Large intestine (tissue), 3 donors: ENCODE measurements around the gene LPP. TPM values are rescaled to one million over a fixed set of nuclear protein-coding genes. Genes with fewer than 3 reads are reported as not detected.

Experiments used
- DNase-seq, 2 donors: peaks; one replicate each; pipeline versions ENCODE4 v3.0.0 to v3.0.0-alpha.2; 2013
- H3K27ac ChIP-seq: one replicate; pipeline ENCODE4 v1.5.1; 2013; ENCODE audit warnings: low read length
- H3K27me3 ChIP-seq: 2 replicates; pipeline ENCODE4 v1.6.1; 2013; ENCODE audit warnings: low read length; ENCODE audit not compliant: control insufficient read depth, insufficient read depth
- H3K36me3 ChIP-seq: 2 replicates; pipeline ENCODE4 v1.6.1; 2013; ENCODE audit warnings: low read length; ENCODE audit not compliant: control insufficient read depth, insufficient read depth
- H3K4me1 ChIP-seq: one replicate; pipeline ENCODE4 v1.6.1; 2013; ENCODE audit warnings: low read length; ENCODE audit not compliant: control insufficient read depth, insufficient read depth
- H3K4me3 ChIP-seq: one replicate; pipeline ENCODE4 v1.5.1; 2013; ENCODE audit warnings: low read length
- H3K9me3 ChIP-seq: one replicate; pipeline ENCODE4 v1.6.1; 2013; ENCODE audit warnings: mild to moderate bottlenecking, low read depth, low read length, moderate library complexity; ENCODE audit not compliant: control insufficient read depth
- WGBS: methylation state at CpG from one replicate; pipeline ENCODE4 v1.1.5; 2013; ENCODE audit warnings: low lambda C conversion rate; ENCODE audit not compliant: insufficient coverage; 5-methylcytosine and 5-hydroxymethylcytosine counted together
- polyA plus RNA-seq: library from polyadenylated mRNA; unstranded; fragments of 120-200 nt; gene quantifications from one replicate; pipeline ENCODE4 v1.2.1, GENCODE V29; 2013

LPP gene
- polyA plus RNA-seq, 1 donor = 41.2 TPM

DNA sequence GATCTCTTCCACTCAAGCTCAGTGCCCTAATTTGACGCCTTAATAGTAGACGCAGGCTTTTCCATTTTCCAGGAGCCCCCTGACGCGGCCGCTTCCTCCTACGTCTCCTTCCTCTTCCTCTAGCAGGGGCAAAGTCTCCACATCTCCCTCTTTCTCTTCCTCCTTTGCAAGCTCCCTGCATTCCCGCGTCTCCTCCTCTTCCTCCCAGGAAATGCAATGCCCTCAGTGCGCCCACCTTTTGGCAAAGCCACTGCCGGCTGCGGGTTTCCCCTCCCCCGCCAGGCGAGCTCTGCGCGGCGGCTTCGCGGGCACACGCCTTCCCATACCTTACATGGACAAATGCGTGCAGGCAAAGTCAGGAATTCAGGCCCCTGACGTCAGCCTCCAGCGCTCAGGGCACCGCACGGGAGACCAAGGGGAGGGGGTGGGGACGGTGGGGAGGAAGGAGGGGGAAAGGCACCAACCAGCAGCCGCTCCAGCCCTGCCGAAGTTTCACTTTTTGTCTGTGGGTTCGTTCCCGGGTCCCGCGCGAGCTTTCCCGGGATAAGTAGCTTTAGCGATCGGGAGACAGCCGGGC lies 432 bp upstream of the LPP start:
- peak overlapping the region; percentile 98 for H3K27ac ChIP-seq
- no peaks in the 10 kb centered on the region for H3K27me3 ChIP-seq
- peaks cover 51% of the 10 kb centered on the region for H3K4me1 ChIP-seq
- peak; percentile 87 to 92 for DNase-seq
- peak overlapping the region; percentile 60 for H3K4me3 ChIP-seq
- no peaks in the 10 kb centered on the region for H3K36me3 ChIP-seq
- no CpG with 5 or more reads among the region's 36 CpGs for WGBS
- no peaks in the 10 kb centered on the region for H3K9me3 ChIP-seq

DNA sequence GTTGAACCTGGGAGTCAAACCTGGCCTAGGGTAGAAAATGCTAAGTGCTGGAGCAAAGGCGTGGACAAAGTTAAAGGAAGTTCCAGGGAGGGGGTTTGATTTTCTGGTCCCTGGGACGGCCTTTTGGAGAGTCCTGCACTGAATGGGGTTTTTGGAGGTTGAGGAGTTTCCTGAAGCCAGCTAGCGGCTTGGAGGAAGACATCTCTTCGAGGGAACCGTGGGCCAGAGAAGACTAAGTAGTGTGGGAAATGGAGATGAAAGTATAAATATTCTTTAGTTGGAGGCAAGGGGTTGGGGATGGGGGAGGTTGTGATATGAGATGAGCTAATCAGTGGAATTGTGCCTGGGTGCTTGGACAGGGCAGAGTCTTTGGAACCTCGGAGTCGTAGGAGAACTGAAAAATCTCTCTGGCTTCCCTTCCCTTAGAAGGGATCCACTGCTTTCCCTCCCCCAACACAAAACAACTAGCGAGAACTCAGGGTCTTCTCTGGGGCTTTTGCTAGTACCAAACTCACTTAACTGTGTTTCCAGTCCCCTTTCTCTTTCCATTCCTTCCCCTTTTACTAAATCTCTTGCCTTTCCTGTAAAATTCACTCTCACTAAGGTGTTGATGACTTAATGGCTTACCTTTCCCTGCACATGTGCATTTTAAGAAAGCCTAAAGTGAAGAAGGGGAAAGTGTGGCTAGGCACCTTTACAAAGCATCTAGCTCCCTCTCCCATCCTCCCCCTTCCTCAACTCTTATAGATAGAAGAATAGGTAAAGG lies 1.0 kb downstream of the LPP start:
- peak overlapping the region; percentile 60 for H3K4me3 ChIP-seq
- H3K27ac ChIP-seq = peak overlapping the region; percentile 96
- no peaks in the 10 kb centered on the region for H3K9me3 ChIP-seq
- no peak for DNase-seq
- no peaks in the 10 kb centered on the region for H3K27me3 ChIP-seq
- peaks cover 63% of the 10 kb centered on the region for H3K4me1 ChIP-seq
- H3K36me3 ChIP-seq = no peaks in the 10 kb centered on the region
- WGBS = no CpG with 5 or more reads among the region's 8 CpGs

DNA sequence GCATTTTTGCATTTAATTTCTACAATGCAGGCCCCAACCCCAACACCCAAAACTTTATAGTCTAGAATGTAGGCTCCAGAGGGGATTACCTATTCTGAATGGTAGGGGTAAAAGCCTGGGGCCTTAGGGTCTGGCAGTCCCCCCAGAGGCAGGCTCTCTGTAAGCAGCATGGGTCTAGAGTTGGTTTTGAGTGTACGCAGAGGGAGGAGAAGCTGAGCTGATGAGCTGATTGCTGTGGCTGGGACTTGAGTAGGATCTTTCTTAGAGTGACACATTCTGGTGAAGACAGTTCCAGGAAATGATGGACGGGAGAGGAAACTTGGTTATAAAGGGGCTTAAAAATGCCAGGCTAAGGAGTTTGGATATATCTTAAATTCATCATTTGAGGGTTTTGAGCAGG lies 2.1 kb downstream of the LPP start:
- no CpG with 5 or more reads among the region's 2 CpGs for WGBS
- Histone ChIP-seq H3K4me3 (no peak overlapping the region), H3K9me3 (no peaks in the 10 kb centered on the region), H3K4me1 (peaks cover 63% of the 10 kb centered on the region), H3K36me3 (peaks cover 1% of the 10 kb centered on the region), H3K27me3 (no peaks in the 10 kb centered on the region), H3K27ac (peak overlapping the region; percentile 96)
- DNase-seq = no peak

DNA sequence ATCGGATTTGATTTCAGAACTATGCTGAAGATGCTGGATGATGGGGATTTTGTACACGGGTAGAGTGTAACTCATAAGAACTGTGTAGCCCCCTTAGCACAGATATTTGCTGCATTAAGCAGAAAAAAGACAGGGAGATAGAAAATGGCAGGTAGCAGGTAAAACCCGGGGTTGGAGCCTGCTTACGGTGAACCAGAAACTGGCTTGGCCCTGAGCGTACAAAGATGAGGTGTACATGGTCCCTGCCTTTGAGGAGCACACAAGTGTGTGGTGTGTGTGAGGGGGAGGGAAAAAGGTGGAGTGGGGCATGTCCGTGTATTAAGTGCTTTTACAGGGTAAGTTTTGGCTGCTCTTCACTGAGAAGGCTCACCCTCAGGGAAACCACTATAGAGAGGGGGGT lies 3.5 kb downstream of the LPP start:
- Histone ChIP-seq H3K4me1 (peaks cover 65% of the 10 kb centered on the region), H3K9me3 (no peaks in the 10 kb centered on the region), H3K36me3 (peaks cover 3% of the 10 kb centered on the region), H3K27me3 (no peaks in the 10 kb centered on the region), H3K27ac (peak overlapping the region; percentile 82), H3K4me3 (no peak overlapping the region)
- 100% methylated on average over 2 of the region's 6 CpGs for whole genome bisulfite sequencing
- no peak for DNase-seq

DNA sequence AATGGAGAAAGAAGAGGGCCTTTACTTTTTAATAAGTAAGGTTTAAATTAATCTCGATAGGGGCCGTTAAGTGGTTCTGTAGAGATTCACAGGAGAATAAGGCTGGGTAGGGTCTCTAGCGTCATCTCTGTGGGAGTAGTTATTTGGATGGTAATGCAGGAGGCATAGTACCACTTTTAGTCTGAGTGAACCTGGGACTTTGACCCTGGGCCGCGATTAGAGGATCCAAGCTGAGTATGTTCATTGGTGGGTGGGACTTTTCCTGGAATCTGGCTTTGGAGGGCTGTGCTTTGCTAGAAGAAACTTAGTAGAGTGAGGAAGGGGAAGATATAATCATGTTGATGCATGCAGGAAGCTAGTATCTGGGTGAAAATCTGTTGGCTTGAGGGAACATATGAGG lies 4.0 kb downstream of the LPP start:
- H3K9me3 ChIP-seq = no peaks in the 10 kb centered on the region
- no CpG with 5 or more reads among the region's 5 CpGs for WGBS
- peak; percentile 66 to 85 for DNase-seq
- H3K27me3 ChIP-seq = no peaks in the 10 kb centered on the region
- H3K4me1 ChIP-seq = peaks cover 60% of the 10 kb centered on the region
- peaks cover 3% of the 10 kb centered on the region for H3K36me3 ChIP-seq
- no peak overlapping the region for H3K4me3 ChIP-seq
- peak overlapping the region; percentile 82 for H3K27ac ChIP-seq

DNA sequence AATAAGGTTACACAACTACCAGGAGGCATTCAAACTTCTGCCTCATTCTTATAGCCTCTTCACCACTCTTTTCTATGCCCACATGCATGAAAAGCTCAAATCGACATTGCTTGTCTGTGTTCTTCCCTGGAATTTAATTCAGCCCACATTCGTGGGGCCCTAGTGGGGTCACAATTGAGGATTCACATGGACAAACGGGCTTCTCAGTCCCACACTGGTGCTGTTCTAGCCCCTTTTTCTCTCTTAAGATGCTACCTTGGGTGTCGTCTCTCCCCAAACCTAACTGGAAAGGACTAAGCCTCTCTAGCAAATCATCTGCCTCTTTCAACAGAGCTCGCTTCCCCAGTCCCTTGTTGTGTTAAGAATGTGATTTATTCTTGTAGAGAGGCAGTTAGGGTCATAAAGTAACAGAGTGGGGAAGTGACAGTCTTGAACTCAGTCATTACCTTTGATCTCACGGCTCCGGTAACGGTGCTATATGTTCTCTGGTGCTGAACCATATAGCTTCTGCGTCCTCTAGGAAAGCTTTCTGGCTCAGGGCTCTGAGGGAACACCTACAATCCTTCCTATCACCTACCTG lies 4.9 kb downstream of the LPP start:
- H3K27ac ChIP-seq = peak overlapping the region; percentile 82
- H3K27me3 ChIP-seq = no peaks in the 10 kb centered on the region
- peaks cover 64% of the 10 kb centered on the region for H3K4me1 ChIP-seq
- no peak overlapping the region for H3K4me3 ChIP-seq
- DNase-seq = no peak
- peaks cover 3% of the 10 kb centered on the region for H3K36me3 ChIP-seq
- 83% methylated on average over 1 of the region's 9 CpGs for WGBS
- H3K9me3 ChIP-seq = no peaks in the 10 kb centered on the region

DNA sequence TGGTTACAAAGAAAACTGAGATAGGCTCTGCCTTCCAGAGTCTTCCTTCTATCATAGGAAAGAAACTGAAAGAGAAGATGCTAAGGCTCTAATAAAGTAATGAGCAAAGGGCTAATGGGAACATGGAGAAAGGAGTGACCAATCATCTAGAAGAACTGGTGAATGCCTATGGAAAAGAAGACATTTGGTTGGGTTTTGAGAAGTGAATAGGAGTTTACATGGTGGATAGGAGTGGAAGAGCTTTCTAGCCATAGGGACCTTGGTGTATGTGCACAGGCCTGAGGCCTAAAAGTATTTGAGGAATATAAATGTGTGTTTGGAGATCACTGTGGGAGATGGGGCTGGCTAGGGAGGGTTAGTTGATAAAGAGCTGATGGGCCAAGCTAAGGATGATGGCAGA lies 6.8 kb downstream of the LPP start:
- no peaks in the 10 kb centered on the region for H3K9me3 ChIP-seq
- H3K4me1 ChIP-seq = peaks cover 68% of the 10 kb centered on the region
- H3K27ac ChIP-seq = no peak overlapping the region
- H3K27me3 ChIP-seq = no peaks in the 10 kb centered on the region
- H3K36me3 ChIP-seq = peaks cover 3% of the 10 kb centered on the region
- no peak overlapping the region for H3K4me3 ChIP-seq
- no peak for DNase-seq

DNA sequence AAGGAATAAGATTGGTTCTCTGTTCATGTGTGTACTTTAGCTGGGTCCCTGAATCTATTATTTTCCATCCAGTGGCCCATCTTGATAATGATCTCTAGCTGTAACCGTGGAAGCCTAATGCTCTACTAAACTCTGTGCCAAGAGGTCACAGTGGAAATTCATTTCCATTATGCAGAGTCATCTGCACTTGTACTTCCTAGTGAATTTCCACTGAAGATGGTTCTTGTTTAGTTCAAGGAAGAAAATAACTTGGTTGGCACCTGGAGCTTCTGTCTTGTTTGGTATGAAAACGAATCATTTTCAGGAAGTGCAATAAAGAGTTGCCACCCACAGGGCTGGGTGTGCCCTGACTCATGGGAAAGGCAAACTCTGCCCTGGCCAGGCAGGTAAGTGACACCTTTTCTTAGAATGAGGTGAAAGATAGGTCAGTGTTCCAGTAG lies 10.3 kb downstream of the LPP start:
- peak in 1 of 2 donors; percentile 63 for DNase-seq
- peaks cover 3% of the 10 kb centered on the region for H3K36me3 ChIP-seq
- no peaks in the 10 kb centered on the region for H3K9me3 ChIP-seq
- H3K4me1 ChIP-seq = peaks cover 46% of the 10 kb centered on the region
- no peaks in the 10 kb centered on the region for H3K27me3 ChIP-seq
- H3K27ac ChIP-seq = peak overlapping the region; percentile 56
- H3K4me3 ChIP-seq = no peak overlapping the region
- no CpG with 5 or more reads among the region's 2 CpGs for WGBS

DNA sequence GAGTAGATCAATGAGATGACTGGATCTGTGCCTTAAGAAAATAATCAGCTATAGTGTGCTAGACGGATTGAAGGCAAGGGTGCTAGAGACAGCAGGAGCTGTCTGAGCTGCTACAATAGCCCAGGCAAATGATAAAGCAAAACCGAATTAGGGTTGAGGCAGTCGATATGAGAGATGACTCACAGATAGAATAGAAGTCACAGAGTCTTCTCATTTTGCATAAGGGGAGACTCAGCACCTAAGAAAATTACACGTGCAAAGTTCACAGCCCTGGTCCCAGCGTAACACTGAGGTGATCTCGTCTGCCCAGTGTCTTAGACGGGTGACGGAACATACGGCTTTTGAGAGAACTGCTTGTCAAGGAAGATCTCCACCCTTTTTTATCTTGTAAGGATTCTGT lies 11.6 kb downstream of the LPP start:
- peaks cover 3% of the 10 kb centered on the region for H3K36me3 ChIP-seq
- peak; percentile 47 to 68 for DNase-seq
- no peaks in the 10 kb centered on the region for H3K9me3 ChIP-seq
- peak overlapping the region; percentile 56 for H3K27ac ChIP-seq
- no CpG with 5 or more reads among the region's 9 CpGs for WGBS
- H3K4me3 ChIP-seq = no peak overlapping the region
- H3K4me1 ChIP-seq = peaks cover 47% of the 10 kb centered on the region
- no peaks in the 10 kb centered on the region for H3K27me3 ChIP-seq

DNA sequence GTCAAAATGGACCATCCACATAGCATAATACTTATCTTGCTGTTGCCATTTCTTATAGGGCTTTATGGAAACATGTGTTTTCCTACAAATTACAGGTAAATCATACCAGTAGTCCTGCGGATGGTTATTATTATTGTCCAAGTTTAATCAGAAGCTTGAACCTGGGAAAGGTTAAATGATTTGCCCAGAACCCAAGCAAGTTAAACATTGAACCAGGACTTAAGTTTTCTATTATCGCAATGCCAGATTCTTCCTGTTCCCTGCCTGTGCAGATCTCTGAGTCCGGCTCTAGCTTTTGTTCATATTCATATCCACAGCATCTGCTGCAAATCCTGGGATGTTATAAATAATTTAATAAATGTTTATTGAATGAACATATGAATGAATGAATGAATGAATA lies 12.5 kb downstream of the LPP start:
- H3K4me3 ChIP-seq = no peak overlapping the region
- H3K27ac ChIP-seq = peak overlapping the region; percentile 56
- WGBS = no CpG with 5 or more reads among the region's 3 CpGs
- H3K9me3 ChIP-seq = no peaks in the 10 kb centered on the region
- H3K27me3 ChIP-seq = no peaks in the 10 kb centered on the region
- DNase-seq = peak in 1 of 2 donors; percentile 51
- peaks cover 54% of the 10 kb centered on the region for H3K4me1 ChIP-seq
- H3K36me3 ChIP-seq = no peaks in the 10 kb centered on the region
